Left lung (tissue), 10 donors: ENCODE measurements around the gene SELENOF. TPM values are rescaled to one million over a fixed set of nuclear protein-coding genes. Genes with fewer than 3 reads are reported as not detected.
A peak's percentile ranks its signal among the peaks of the same experiment; 100 is the strongest.
"Not testable (repeated sequence)": the region's sequence is repeated elsewhere in the genome, so short reads cannot be mapped to it uniquely, and the experiment has no call there.

ENCODE experiments used
- ATAC-seq: fragments of 200-7000 bp; cut with Tn5 transposase; one replicate; pipeline ENCODE4 v1.9.1; 2020; ENCODE audit warnings: moderate library complexity
- DNase-seq, 4 donors: peaks; one replicate each; pipeline ENCODE4 v3.0.0-alpha.2; 2013 to 2020
- H3K27ac ChIP-seq, 2 donors: fragments of 200-600 bp; sonication (generic) in 1 of 2; one replicate each; pipeline versions ENCODE4 v1.5.0 to v1.8.0; 2020 to 2021
- H3K27me3 ChIP-seq, 2 donors: fragments of 200-600 bp; sonication (generic) in 1 of 2; one replicate each; pipeline versions ENCODE4 v1.5.0 to v1.8.0; 2020 to 2021
- H3K36me3 ChIP-seq, 2 donors: fragments of 200-600 bp; sonication (generic) in 1 of 2; one replicate each; pipeline versions ENCODE4 v1.5.0 to v1.8.0; 2020 to 2021
- H3K4me1 ChIP-seq, 2 donors: fragments of 200-600 bp; one replicate each; pipeline ENCODE4 v1.8.0; 2021
- H3K4me3 ChIP-seq, 2 donors: fragments of 200-600 bp; sonication (generic) in 1 of 2; one replicate each; pipeline versions ENCODE4 v1.5.0 to v1.8.0; 2020 to 2021; ENCODE audit warnings: mild to moderate bottlenecking in 1 of 2
- H3K9me3 ChIP-seq, 2 donors: fragments of 200-600 bp; sonication (generic) in 1 of 2; one replicate each; pipeline versions ENCODE4 v1.5.0 to v1.8.0; 2020 to 2021
- CTCF ChIP-seq, 2 donors: fragments of 200-600 bp; sonication (generic) in 1 of 2; IDR thresholded peaks; one replicate each; pipeline versions ENCODE4 v1.5.0 to v1.8.0; 2021; ENCODE audit warnings: antibody characterized with exemption in 2 of 2
- intact Hi-C, 2 donors: fragments of 100-400 bp; cut with DNase I; formaldehyde crosslinking; loops; one replicate each; pipeline versions ENCODE4 v1.11.2 to v1.14.2; 2022
- polyA plus RNA-seq, 6 donors: library from polyadenylated mRNA; unstranded; fragments of 120-200 nt; gene quantifications; one replicate each; pipeline ENCODE4 v1.2.1, GENCODE V29; 2013; ENCODE audit not compliant: insufficient read length in 6 of 6
- total RNA-seq, 2 donors: library from RNA; stranded (reverse); fragmentation: NEBNext Ultra II Directional; extraction: Animal tissue kit (Norgen Biotek cat#: 25700); gene quantifications; one replicate each; pipeline ENCODE4 v1.2.1, GENCODE V29; 2021
- donor health status: DM: no; HTN: yes; CAD: no.
- donor health status: DM: no; HTN: no; CAD: no.

Gene SELENOF
- total and polyA plus RNA-seq, 8 donors = 217 to 302 (median 270) TPM

GRCh38 chr1:86912281-86912900 lies 1.5 kb downstream of the SELENOF start:
- ATAC-seq = no peak
- intact Hi-C loops = loop anchor here in 1 of 2 donors (5.0 kb wide), 1 partner anchor 210 kb away; the partner anchor contains the start of gene SH3GLB1

DNA sequence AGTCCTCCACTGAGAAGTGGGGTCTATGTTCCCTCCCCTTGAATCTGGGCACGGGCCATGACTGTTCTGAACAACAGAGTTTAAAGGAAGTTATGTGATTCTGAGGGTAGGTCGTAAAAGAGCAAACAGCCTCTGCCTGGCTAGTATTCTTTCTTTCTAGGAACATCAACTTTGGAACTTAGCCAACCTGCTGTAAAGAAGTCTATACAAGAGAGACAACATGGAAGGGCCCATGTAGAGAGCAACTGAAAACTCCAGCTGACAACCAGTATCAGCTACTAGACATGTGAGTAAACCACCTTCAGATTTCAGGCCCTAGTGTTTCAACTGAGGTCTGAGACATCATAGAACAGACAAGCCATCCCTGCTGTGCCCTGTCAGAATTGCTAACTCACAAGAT lies 7.5 kb downstream of the SELENOF start:
- H3K27me3 ChIP-seq = no peaks in the 10 kb centered on the region
- peaks cover 0 to 8% of the 10 kb centered on the region in 2 donors for H3K4me1 ChIP-seq
- TF ChIP-seq CTCF (IDR thresholded peaks at IDR 0.05) = no peak
- no peak overlapping the region for H3K27ac ChIP-seq
- ATAC-seq = no peak
- H3K4me3 ChIP-seq = no peak overlapping the region
- no peaks in the 10 kb centered on the region for H3K9me3 ChIP-seq
- DNase-seq = no peak
- peaks cover 0 to 21% of the 10 kb centered on the region in 2 donors for H3K36me3 ChIP-seq
- intact Hi-C loops = no loop called here

More at GRCh38 chr1:86912281-86912900, 1.5 kb downstream of the SELENOF start:
- Histone ChIP-seq H3K36me3 (peaks cover 0 to 10% of the 10 kb centered on the region in 2 donors), H3K9me3 (no peaks in the 10 kb centered on the region), H3K27me3 (no peaks in the 10 kb centered on the region), H3K27ac (no peak overlapping the region), H3K4me1 (peaks cover 7 to 36% of the 10 kb centered on the region in 2 donors), H3K4me3 (peak overlapping the region in 1 of 2 donors; percentile 91)
- no peak for DNase-seq
- no peak for TF ChIP-seq CTCF (IDR thresholded peaks at IDR 0.05)

DNA sequence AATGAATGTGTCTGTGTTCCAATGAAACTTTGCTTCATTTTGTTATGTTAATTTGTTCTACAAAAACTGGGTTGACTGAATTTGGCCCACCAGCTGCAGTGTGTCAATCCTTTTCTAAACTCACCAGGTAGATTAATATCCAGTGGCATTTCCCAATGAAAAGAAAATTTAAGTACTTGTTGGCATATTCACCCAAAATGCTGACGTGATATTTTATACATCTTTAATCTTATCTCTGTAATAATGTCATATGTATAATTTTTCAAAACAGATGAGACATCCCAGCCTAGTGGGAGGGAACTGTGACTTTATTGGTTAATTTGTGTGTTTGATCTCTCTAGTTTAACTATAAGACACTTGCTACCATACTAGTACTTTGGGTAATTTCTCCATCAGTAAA lies 8.1 kb downstream of the SELENOF start:
- DNase-seq (no peak), ATAC-seq (no peak)
- no peaks in the 10 kb centered on the region for H3K27me3 ChIP-seq
- peaks cover 0 to 2% of the 10 kb centered on the region in 2 donors for H3K4me1 ChIP-seq
- TF ChIP-seq CTCF (IDR thresholded peaks at IDR 0.05) = no peak
- H3K27ac ChIP-seq = no peak overlapping the region
- peaks cover 0 to 25% of the 10 kb centered on the region in 2 donors for H3K36me3 ChIP-seq
- intact Hi-C loops = no loop called here
- H3K4me3 ChIP-seq = no peak overlapping the region
- no peaks in the 10 kb centered on the region for H3K9me3 ChIP-seq

GRCh38 chr1:86899401-86899800 lies 14.5 kb downstream of the SELENOF start:
- H3K4me1 ChIP-seq, DNase-seq, ATAC-seq, intact Hi-C loops, H3K27me3 ChIP-seq, H3K4me3 ChIP-seq, H3K9me3 ChIP-seq, H3K27ac ChIP-seq: not testable (repeated sequence)
- peaks cover 0 to 34% of the 10 kb centered on the region in 2 donors for H3K36me3 ChIP-seq

DNA sequence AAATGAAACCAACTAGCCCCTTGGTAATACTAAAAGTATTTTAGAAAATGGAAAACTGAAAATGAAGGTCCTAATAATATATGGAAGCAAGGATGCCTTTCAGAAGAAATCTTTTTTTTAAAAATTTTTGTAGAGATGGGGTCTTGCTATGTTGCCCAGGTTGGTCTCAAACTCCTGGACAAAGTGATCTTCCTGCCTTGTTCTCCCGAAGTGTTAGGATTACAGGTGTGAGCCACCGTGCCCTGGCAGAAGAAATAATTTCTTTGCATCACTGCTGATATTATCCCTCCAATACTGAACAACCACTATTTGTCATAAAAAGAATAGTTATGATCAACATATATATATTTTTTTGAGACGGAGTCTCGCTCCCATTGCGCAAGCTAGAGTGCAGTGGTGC lies 25.6 kb downstream of the SELENOF start:
- TF ChIP-seq CTCF (IDR thresholded peaks at IDR 0.05) = no peak
- Histone ChIP-seq H3K4me1 (peaks cover 0 to 7% of the 10 kb centered on the region in 2 donors), H3K9me3 (no peaks in the 10 kb centered on the region), H3K4me3 (no peak overlapping the region), H3K36me3 (peaks cover 0 to 5% of the 10 kb centered on the region in 2 donors), H3K27ac (no peak overlapping the region), H3K27me3 (no peaks in the 10 kb centered on the region)
- no peak for ATAC-seq
- intact Hi-C loops = no loop called here
- no peak for DNase-seq
